Smooth muscle cell (in vitro differentiated cells): ENCODE results near the gene CKS2. TPM values are rescaled to one million over a fixed set of nuclear protein-coding genes. Genes with fewer than 3 reads are reported as not detected.

Source experiments
- DNase-seq: peaks from one replicate; lab custom pipeline; 2025; ENCODE audit not compliant: unreplicated experiment; lab: John Stamatoyannopoulos, UW
- H2AFZ ChIP-seq: fragments of 200-600 bp; sonication (generic); 2 replicates; pipeline ENCODE4 v1.6.0; 2016; ENCODE audit warnings: antibody characterized with exemption, low read depth, mild to moderate bottlenecking
- H3F3A ChIP-seq: fragments of 200-600 bp; sonication (generic); 2 replicates; pipeline ENCODE4 v1.6.0; 2017; ENCODE audit warnings: antibody characterized with exemption, low read depth
- H3K27ac ChIP-seq: fragments of 200-600 bp; sonication (generic); 2 replicates; pipeline ENCODE4 v1.5.1; 2016; ENCODE audit warnings: low read depth, mild to moderate bottlenecking
- H3K27me3 ChIP-seq: fragments of 200-600 bp; sonication (generic); 2 replicates; pipeline ENCODE4 v1.6.1; 2016; ENCODE audit warnings: low read depth, mild to moderate bottlenecking
- H3K36me3 ChIP-seq: fragments of 200-600 bp; sonication (generic); 2 replicates; pipeline ENCODE4 v1.5.1; 2016; ENCODE audit warnings: low read depth
- H3K4me1 ChIP-seq: fragments of 200-600 bp; sonication (generic); 2 replicates; pipeline ENCODE4 v1.5.1; 2016; ENCODE audit warnings: low read depth
- H3K4me2 ChIP-seq: fragments of 200-600 bp; sonication (generic); 2 replicates; pipeline ENCODE4 v1.6.0; 2016; ENCODE audit warnings: mild to moderate bottlenecking
- H3K4me3 ChIP-seq: fragments of 200-600 bp; sonication (generic); 2 replicates; pipeline ENCODE4 v1.5.1; 2016; ENCODE audit warnings: mild to moderate bottlenecking
- H3K79me2 ChIP-seq: fragments of 200-600 bp; sonication (generic); 2 replicates; pipeline ENCODE4 v1.6.0; 2016; ENCODE audit warnings: low read depth, mild to moderate bottlenecking
- H3K9ac ChIP-seq: fragments of 200-600 bp; sonication (generic); 2 replicates; pipeline ENCODE4 v1.6.0; 2016; ENCODE audit warnings: low read depth
- H3K9me3 ChIP-seq: fragments of 200-600 bp; sonication (generic); replicated peaks from 2 replicates; pipeline ENCODE4 v1.5.1; 2016; ENCODE audit warnings: low read depth
- H4K20me1 ChIP-seq: fragments of 200-600 bp; sonication (generic); 2 replicates; pipeline ENCODE4 v1.6.0; 2016; ENCODE audit warnings: low read depth
- CTCF ChIP-seq: fragments of 200-600 bp; sonication (generic); IDR thresholded peaks from 2 replicates; pipeline ENCODE4 v1.5.1; 2017; ENCODE audit warnings: borderline replicate concordance, mild to moderate bottlenecking, antibody characterized with exemption; ENCODE audit not compliant: insufficient read depth, poor library complexity, severe bottlenecking
- WGBS: methylation state at CpG from one replicate; pipeline ENCODE4 v1.1.7; 2016; ENCODE audit warnings: low lambda C conversion rate; 5-methylcytosine and 5-hydroxymethylcytosine counted together
- polyA plus RNA-seq: library from polyadenylated mRNA; unstranded; fragments of >200 nt; fragmentation: Nextera tagmentation; extraction: Ambion mirVana; gene quantifications from 2 replicates; pipeline ENCODE4 v1.2.1, GENCODE V29; 2016
- total RNA-seq: library from RNA; depleted of rRNA; stranded (reverse); fragments of >200 nt; gene quantifications from 2 replicates; pipeline ENCODE4 v1.2.3, GENCODE V29; 2014

CKS2 gene
- total and polyA plus RNA-seq, 2 experiments from 2014 or later: 77.6 to 148 TPM

- H3K27ac ChIP-seq: no peak overlapping the region
- H3K4me3 ChIP-seq: no peak overlapping the region
- H3K4me1 ChIP-seq: peaks cover 3% of the 10 kb centered on the region
- H4K20me1 ChIP-seq: no peaks in the 10 kb centered on the region
- H3K79me2 ChIP-seq: no peaks in the 10 kb centered on the region
- H3K4me2 ChIP-seq: no peak overlapping the region
- H3F3A ChIP-seq: no peaks in the 10 kb centered on the region
- no peak for TF ChIP-seq CTCF
- WGBS: 95% methylated on average over 2 of the region's 2 CpGs
- no peak overlapping the region for H2AFZ ChIP-seq
- DNase-seq: no peak
- no peaks in the 10 kb centered on the region for H3K9me3 ChIP-seq
- no peaks in the 10 kb centered on the region for H3K36me3 ChIP-seq
- no peak overlapping the region for H3K9ac ChIP-seq
- no peaks in the 10 kb centered on the region for H3K27me3 ChIP-seq
Measured at GRCh38 chr9:89304834-89305188, 6.2 kb upstream of the CKS2 start.

GRCh38 chr9:89305868-89306267, 5.1 kb upstream of the CKS2 start:
- Histone ChIP-seq H3K27ac (no peak overlapping the region), H3F3A (no peaks in the 10 kb centered on the region), H3K36me3 (no peaks in the 10 kb centered on the region), H3K9ac (no peak overlapping the region), H3K9me3 (no peaks in the 10 kb centered on the region), H4K20me1 (no peaks in the 10 kb centered on the region), H3K4me3 (no peak overlapping the region), H3K4me2 (no peak overlapping the region), H3K79me2 (no peaks in the 10 kb centered on the region), H2AFZ (no peak overlapping the region), H3K27me3 (no peaks in the 10 kb centered on the region), H3K4me1 (peaks cover 7% of the 10 kb centered on the region)
- no peak for TF ChIP-seq CTCF
- no peak for DNase-seq
- WGBS: 90% methylated on average over 3 of the region's 3 CpGs

- Histone ChIP-seq H3K27me3 (no peaks in the 10 kb centered on the region), H3K79me2 (peaks cover 31% of the 10 kb centered on the region), H3K9ac (no peak overlapping the region), H3K9me3 (no peaks in the 10 kb centered on the region), H4K20me1 (peaks cover 4% of the 10 kb centered on the region), H3F3A (no peaks in the 10 kb centered on the region), H3K4me2 (peak overlapping the region; percentile 96), H3K27ac (peak overlapping the region; percentile 99), H3K36me3 (no peaks in the 10 kb centered on the region), H3K4me1 (peaks cover 17% of the 10 kb centered on the region), H3K4me3 (no peak overlapping the region), H2AFZ (no peak overlapping the region)
- 75% methylated on average over 6 of the region's 6 CpGs for WGBS
- TF ChIP-seq CTCF: no peak
- no peak for DNase-seq
Measured at GRCh38 chr9:89309166-89309565, 1.8 kb upstream of the CKS2 start.

GRCh38 chr9:89309608-89310474, 1.2 kb upstream of the CKS2 start:
- Histone ChIP-seq H2AFZ (peak overlapping the region; percentile 1), H3K79me2 (peaks cover 38% of the 10 kb centered on the region), H3K4me1 (peaks cover 17% of the 10 kb centered on the region), H3K27me3 (no peaks in the 10 kb centered on the region), H3K4me3 (peak overlapping the region; percentile 69), H4K20me1 (peaks cover 4% of the 10 kb centered on the region), H3K9ac (peak overlapping the region; percentile 99), H3K9me3 (no peaks in the 10 kb centered on the region), H3K4me2 (peak overlapping the region; percentile 96), H3K36me3 (no peaks in the 10 kb centered on the region), H3F3A (no peaks in the 10 kb centered on the region), H3K27ac (peak overlapping the region; percentile 99)
- TF ChIP-seq CTCF: no peak
- WGBS: 25% methylated on average over 23 of the region's 23 CpGs
- DNase-seq: no peak
